ENCODE measurements around the gene SCG5.

SCG5 gene

DNA sequence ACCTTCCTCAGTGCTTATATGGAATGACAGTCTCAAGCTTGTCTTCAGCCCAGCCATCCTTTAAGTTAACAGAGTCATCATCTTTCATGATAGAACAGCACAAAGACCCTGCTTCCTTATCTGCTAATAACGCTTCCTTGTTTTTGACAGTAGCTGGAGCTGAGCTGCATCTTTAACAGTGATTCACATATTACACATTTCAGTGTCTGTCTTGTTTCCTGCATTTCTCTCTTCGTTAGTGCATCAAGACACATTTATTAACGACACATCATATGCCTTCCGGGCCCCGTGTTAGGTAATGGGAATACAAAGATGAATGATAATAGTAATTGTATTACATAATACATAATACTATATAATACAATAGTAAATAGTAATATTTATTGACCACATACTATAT lies 46.0 kb downstream of the SCG5 start:
- peak; percentile 53 for ATAC-seq
- TF ChIP-seq SNAI2 (CRISPR knock-in tag; IDR thresholded peaks at IDR 0.05) = no peak
- TF ChIP-seq ISL1 (CRISPR knock-in tag; IDR thresholded peaks at IDR 0.05) = peak; percentile 50; the same call in 1 of the 2 replicates
- peak; percentile 39; the same call in 1 of the 2 replicates for TF ChIP-seq TOX (CRISPR knock-in tag; IDR thresholded peaks at IDR 0.05; ENCODE audit: borderline replicate concordance)
- TF ChIP-seq ZFP3 (CRISPR knock-in tag; IDR thresholded peaks at IDR 0.05) = no peak

DNA sequence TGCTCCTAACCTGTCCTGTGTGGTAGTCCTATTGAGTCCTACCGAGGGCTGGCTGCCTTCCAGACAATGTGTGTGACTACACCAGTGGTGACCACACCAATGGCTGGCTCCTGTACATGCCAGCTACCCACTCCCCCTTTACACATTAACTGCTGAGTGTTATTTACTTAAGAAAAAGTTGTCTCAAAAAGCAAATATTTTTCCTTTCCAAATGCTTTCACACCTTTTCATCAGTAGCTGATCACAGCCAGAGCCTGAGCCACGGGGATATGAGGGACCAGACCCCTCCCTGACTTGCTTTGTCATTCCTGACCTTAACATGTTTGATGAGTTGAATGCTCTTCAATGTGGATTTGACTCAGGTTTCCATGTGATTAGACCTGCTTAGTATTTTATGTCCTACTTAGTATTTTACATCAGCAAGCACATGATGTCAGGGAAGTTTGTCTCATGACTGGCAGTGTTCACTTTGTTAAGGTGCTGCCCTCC lies 46.7 kb downstream of the SCG5 start:
- TF ChIP-seq TOX (CRISPR knock-in tag; IDR thresholded peaks at IDR 0.05; ENCODE audit: borderline replicate concordance) = no peak
- TF ChIP-seq OSR1 (CRISPR knock-in tag; IDR thresholded peaks at IDR 0.05) = no peak
- TF ChIP-seq SNAI2 (CRISPR knock-in tag; IDR thresholded peaks at IDR 0.05) = no peak
- no peak for ATAC-seq

DNA sequence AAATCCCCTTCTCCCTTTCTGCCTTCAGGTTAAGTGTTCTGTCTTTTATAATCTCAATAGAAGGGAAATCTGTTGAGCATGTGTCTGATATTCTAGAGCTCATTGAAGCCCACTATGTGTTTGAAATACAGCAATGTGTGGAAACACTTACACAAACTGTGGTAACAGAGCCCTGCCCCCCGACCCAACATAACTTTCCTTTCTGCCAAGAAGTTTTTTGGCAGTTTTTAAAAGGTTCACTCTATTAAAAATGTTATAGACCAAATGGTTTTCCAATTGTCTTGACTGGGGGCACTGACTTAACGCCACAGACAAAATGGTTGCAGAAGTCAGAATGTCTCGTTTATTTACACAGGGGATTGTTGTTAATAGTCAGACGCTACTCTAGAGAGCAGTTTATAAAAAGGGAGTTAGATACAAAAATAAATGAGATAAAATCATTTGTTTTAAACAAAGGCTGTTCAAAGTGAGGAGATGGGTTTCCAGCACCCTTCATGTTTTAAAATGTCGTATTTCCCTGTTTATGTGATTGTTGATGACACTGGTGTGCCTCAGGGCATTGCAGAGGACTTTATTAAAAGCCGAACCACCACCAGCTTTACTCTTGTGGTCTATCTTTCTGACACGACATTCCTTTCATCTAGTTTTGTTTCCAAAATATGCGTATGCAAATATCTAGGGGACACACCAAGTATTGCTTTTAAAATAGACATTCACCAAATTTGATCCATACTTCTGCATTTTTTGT lies 49.6 kb downstream of the SCG5 start:
- TF ChIP-seq ZC3H10 (CRISPR knock-in tag; IDR thresholded peaks at IDR 0.05) = no peak
- TF ChIP-seq, protein P1, sequence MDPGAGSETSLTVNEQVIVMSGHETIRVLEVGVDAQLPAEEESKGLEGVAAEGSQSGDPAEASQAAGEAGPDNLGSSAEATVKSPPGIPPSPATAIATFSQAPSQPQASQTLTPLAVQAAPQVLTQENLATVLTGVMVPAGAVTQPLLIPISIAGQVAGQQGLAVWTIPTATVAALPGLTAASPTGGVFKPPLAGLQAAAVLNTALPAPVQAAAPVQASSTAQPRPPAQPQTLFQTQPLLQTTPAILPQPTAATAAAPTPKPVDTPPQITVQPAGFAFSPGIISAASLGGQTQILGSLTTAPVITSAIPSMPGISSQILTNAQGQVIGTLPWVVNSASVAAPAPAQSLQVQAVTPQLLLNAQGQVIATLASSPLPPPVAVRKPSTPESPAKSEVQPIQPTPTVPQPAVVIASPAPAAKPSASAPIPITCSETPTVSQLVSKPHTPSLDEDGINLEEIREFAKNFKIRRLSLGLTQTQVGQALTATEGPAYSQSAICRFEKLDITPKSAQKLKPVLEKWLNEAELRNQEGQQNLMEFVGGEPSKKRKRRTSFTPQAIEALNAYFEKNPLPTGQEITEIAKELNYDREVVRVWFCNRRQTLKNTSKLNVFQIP (CRISPR knock-in tag; IDR thresholded peaks at IDR 0.05; ENCODE audit: borderline replicate concordance, low read depth) = no peak
- TF ChIP-seq, protein P2, sequence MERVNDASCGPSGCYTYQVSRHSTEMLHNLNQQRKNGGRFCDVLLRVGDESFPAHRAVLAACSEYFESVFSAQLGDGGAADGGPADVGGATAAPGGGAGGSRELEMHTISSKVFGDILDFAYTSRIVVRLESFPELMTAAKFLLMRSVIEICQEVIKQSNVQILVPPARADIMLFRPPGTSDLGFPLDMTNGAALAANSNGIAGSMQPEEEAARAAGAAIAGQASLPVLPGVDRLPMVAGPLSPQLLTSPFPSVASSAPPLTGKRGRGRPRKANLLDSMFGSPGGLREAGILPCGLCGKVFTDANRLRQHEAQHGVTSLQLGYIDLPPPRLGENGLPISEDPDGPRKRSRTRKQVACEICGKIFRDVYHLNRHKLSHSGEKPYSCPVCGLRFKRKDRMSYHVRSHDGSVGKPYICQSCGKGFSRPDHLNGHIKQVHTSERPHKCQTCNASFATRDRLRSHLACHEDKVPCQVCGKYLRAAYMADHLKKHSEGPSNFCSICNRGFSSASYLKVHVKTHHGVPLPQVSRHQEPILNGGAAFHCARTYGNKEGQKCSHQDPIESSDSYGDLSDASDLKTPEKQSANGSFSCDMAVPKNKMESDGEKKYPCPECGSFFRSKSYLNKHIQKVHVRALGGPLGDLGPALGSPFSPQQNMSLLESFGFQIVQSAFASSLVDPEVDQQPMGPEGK (CRISPR knock-in tag; IDR thresholded peaks at IDR 0.05; ENCODE audit: borderline replicate concordance) = no peak
- no peak for TF ChIP-seq PPARA (CRISPR knock-in tag; IDR thresholded peaks at IDR 0.05; ENCODE audit: borderline replicate concordance)
- TF ChIP-seq TOX (CRISPR knock-in tag; IDR thresholded peaks at IDR 0.05; ENCODE audit: borderline replicate concordance) = no peak
- no peak for TF ChIP-seq ESRRG (CRISPR knock-in tag; IDR thresholded peaks at IDR 0.05)
- no peak for TF ChIP-seq GLIS3 (CRISPR knock-in tag; IDR thresholded peaks at IDR 0.05)
- TF ChIP-seq, protein P3, sequence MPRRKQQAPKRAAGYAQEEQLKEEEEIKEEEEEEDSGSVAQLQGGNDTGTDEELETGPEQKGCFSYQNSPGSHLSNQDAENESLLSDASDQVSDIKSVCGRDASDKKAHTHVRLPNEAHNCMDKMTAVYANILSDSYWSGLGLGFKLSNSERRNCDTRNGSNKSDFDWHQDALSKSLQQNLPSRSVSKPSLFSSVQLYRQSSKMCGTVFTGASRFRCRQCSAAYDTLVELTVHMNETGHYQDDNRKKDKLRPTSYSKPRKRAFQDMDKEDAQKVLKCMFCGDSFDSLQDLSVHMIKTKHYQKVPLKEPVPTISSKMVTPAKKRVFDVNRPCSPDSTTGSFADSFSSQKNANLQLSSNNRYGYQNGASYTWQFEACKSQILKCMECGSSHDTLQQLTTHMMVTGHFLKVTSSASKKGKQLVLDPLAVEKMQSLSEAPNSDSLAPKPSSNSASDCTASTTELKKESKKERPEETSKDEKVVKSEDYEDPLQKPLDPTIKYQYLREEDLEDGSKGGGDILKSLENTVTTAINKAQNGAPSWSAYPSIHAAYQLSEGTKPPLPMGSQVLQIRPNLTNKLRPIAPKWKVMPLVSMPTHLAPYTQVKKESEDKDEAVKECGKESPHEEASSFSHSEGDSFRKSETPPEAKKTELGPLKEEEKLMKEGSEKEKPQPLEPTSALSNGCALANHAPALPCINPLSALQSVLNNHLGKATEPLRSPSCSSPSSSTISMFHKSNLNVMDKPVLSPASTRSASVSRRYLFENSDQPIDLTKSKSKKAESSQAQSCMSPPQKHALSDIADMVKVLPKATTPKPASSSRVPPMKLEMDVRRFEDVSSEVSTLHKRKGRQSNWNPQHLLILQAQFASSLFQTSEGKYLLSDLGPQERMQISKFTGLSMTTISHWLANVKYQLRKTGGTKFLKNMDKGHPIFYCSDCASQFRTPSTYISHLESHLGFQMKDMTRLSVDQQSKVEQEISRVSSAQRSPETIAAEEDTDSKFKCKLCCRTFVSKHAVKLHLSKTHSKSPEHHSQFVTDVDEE (CRISPR knock-in tag; IDR thresholded peaks at IDR 0.05) = no peak
- TF ChIP-seq RARB (CRISPR knock-in tag; IDR thresholded peaks at IDR 0.05) = no peak
- TF ChIP-seq CSDC2 (CRISPR knock-in tag; IDR thresholded peaks at IDR 0.05) = no peak
- TF ChIP-seq SNAI2 (CRISPR knock-in tag; IDR thresholded peaks at IDR 0.05) = no peak
- no peak for TF ChIP-seq TCF4 (CRISPR knock-in tag; IDR thresholded peaks at IDR 0.05; ENCODE audit: borderline replicate concordance)
- TF ChIP-seq ZNF70 (CRISPR knock-in tag; IDR thresholded peaks at IDR 0.05) = no peak
- TF ChIP-seq ZFP30 (CRISPR knock-in tag; IDR thresholded peaks at IDR 0.05) = no peak
- no peak for TF ChIP-seq OSR1 (CRISPR knock-in tag; IDR thresholded peaks at IDR 0.05)
- no peak for TF ChIP-seq BACH2 (CRISPR knock-in tag; IDR thresholded peaks at IDR 0.05; ENCODE audit: borderline replicate concordance)
- TF ChIP-seq ZFP3 (CRISPR knock-in tag; IDR thresholded peaks at IDR 0.05) = no peak
- TF ChIP-seq, protein P4, sequence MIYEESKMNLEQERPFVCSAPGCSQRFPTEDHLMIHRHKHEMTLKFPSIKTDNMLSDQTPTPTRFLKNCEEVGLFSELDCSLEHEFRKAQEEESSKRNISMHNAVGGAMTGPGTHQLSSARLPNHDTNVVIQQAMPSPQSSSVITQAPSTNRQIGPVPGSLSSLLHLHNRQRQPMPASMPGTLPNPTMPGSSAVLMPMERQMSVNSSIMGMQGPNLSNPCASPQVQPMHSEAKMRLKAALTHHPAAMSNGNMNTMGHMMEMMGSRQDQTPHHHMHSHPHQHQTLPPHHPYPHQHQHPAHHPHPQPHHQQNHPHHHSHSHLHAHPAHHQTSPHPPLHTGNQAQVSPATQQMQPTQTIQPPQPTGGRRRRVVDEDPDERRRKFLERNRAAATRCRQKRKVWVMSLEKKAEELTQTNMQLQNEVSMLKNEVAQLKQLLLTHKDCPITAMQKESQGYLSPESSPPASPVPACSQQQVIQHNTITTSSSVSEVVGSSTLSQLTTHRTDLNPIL (CRISPR knock-in tag; IDR thresholded peaks at IDR 0.05; ENCODE audit: low read depth) = no peak
- ATAC-seq = no peak

DNA sequence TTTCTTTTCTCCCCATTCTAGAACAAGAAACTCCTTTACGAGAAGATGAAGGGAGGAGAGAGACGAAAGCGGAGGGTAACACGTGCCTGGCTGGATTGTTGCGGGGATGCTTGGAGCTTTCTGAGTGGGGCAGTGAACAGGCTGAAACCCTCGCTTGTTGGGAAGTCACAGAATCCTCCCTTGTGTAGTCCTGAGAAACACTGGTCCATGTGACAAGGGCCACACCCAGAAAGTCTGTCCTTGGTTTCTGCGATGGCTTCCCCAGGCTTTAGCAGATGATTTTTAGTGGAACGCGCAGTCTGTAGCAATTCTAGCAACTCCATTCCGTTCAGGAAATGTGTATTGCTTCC lies 50.2 kb downstream of the SCG5 start:
- ATAC-seq = no peak
- TF ChIP-seq, protein P5, sequence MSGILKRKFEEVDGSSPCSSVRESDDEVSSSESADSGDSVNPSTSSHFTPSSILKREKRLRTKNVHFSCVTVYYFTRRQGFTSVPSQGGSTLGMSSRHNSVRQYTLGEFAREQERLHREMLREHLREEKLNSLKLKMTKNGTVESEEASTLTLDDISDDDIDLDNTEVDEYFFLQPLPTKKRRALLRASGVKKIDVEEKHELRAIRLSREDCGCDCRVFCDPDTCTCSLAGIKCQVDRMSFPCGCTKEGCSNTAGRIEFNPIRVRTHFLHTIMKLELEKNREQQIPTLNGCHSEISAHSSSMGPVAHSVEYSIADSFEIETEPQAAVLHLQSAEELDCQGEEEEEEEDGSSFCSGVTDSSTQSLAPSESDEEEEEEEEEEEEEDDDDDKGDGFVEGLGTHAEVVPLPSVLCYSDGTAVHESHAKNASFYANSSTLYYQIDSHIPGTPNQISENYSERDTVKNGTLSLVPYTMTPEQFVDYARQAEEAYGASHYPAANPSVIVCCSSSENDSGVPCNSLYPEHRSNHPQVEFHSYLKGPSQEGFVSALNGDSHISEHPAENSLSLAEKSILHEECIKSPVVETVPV (CRISPR knock-in tag; IDR thresholded peaks at IDR 0.05) = no peak
- no peak for TF ChIP-seq ISL1 (CRISPR knock-in tag; IDR thresholded peaks at IDR 0.05)

Data from SK-N-SH treated with all-trans-retinoic acid at 6 μM for 48 hours (cell line).